Measurements from ENCODE around the gene FZR1. TPM values are rescaled to one million over a fixed set of nuclear protein-coding genes. Genes with fewer than 3 reads are reported as not detected.
A peak's percentile ranks its signal among the peaks of the same experiment; 100 is the strongest.
"Not testable (repeated sequence)": the region's sequence is repeated elsewhere in the genome, so short reads cannot be mapped to it uniquely, and the experiment has no call there.

FZR1 gene
- total and polyA plus RNA-seq, 2 of the 8 experiments (the other 6 are each of a cell fraction or from before 2014, with no cell fraction given): 21.6 to 35.5 TPM

- H3K27me3 ChIP-seq (replicated peaks in 1 of 4; ENCODE audit: control insufficient read depth in 3 of 4, extremely low read depth in 1 of 4, insufficient read depth in 3 of 4, low read length in 3 of 4); H2BK5ac ChIP-seq (ENCODE audit: low read depth, low read length); H3K9ac ChIP-seq (replicated peaks in 1 of 4; ENCODE audit: extremely low read depth in 1 of 4, low read depth in 3 of 4, low read length in 3 of 4); CTCF ChIA-PET (ENCODE audit: partially characterized antibody); FAIRE-seq; H2BK12ac ChIP-seq (ENCODE audit: low read depth, low read length); H2BK20ac ChIP-seq (ENCODE audit: low read length); H4K91ac ChIP-seq (replicated peaks; ENCODE audit: insufficient read length, low read length); H3K14ac ChIP-seq (ENCODE audit: insufficient read length); H3K23ac ChIP-seq (ENCODE audit: insufficient read length); H2AFZ ChIP-seq (ENCODE audit: low read length); H2AK5ac ChIP-seq (ENCODE audit: low read depth, low read length); DNase-seq (ENCODE audit: low read depth in 1 of 2, low spot score in 2 of 2); H4K5ac ChIP-seq (ENCODE audit: insufficient read length, low read depth, low read length); H3K4me1 ChIP-seq (replicated peaks in 1 of 4; ENCODE audit: control insufficient read depth in 3 of 4, insufficient read depth in 4 of 4, low read length in 3 of 4); H2BK15ac ChIP-seq (ENCODE audit: low read length); H3K36me3 ChIP-seq (ENCODE audit: control insufficient read depth in 2 of 4, insufficient read depth in 4 of 4, low read length in 3 of 4); H3K27ac ChIP-seq (ENCODE audit: low read depth, low read length); H4K8ac ChIP-seq (ENCODE audit: extremely low read depth, insufficient read depth, low read length); H2BK120ac ChIP-seq (replicated peaks; ENCODE audit: low read depth, low read length); H3K56ac ChIP-seq (replicated peaks; ENCODE audit: insufficient read length, low read depth, low read length); H3K9me3 ChIP-seq (ENCODE audit: insufficient read depth in 2 of 2, low read depth in 1 of 2, low read length in 1 of 2); H3K18ac ChIP-seq (ENCODE audit: extremely low read depth, low read length): not testable (repeated sequence)
- Histone ChIP-seq H3K79me2 (ENCODE audit: control insufficient read depth in 1 of 2, insufficient read depth in 2 of 2, low read length in 2 of 2) (peaks cover 0 to 47% of the 10 kb centered on the region in 2 experiments; a peak in 2 of 4 replicates), H4K20me1 (replicated peaks in 1 of 2; ENCODE audit: control insufficient read depth in 1 of 2, insufficient read depth in 2 of 2, low read length in 2 of 2) (peaks cover 19 to 34% of the 10 kb centered on the region in 2 experiments), H3K23me2 (ENCODE audit: low read depth, low read length) (peaks cover 18% of the 10 kb centered on the region), H3K79me1 (ENCODE audit: low read depth, low read length) (peaks cover 29% of the 10 kb centered on the region), H3K4me3 (ENCODE audit: extremely low read depth in 1 of 4, insufficient read depth in 2 of 4, low read depth in 3 of 4, low read length in 4 of 4) (peak overlapping the region in 1 of 4 experiments; percentile 98; a peak in 2 of 8 replicates), H3K4me2 (ENCODE audit: insufficient read depth in 1 of 2, low read depth in 2 of 2, low read length in 2 of 2) (peak overlapping the region; percentile 95 to 99; a peak in 3 of 4 replicates), H3K4ac (replicated peaks; ENCODE audit: insufficient read length, low read depth, low read length) (peak overlapping the region; percentile 38)
- POLR2A ChIA-PET (ENCODE audit: partially characterized antibody): interaction anchor here (0.6 kb wide), 1 partner anchor 39 kb away, joined by 3 read pairs; no protein-coding TSS in a partner anchor
- WGBS, 2 experiments (ENCODE audit: extremely low coverage in 1 of 2, insufficient coverage in 1 of 2, insufficient read length in 1 of 2, insufficient replicate concordance in 2 of 2, low coverage in 1 of 2, low lambda C conversion rate in 2 of 2, missing lambda C conversion rate in 1 of 2): 72% methylated on average over 16 of the region's 18 CpGs; no CpG with 5 or more reads in 1 of the 2 experiments
Measured at GRCh38 chr19:3508121-3508661, 2.1 kb downstream of the FZR1 start.
